Caco-2 (cell line): ENCODE results near the gene CLEC5A. TPM values are rescaled to one million over a fixed set of nuclear protein-coding genes. Genes with fewer than 3 reads are reported as not detected.

Source experiments
- BruUV-seq: library from RNA; stranded (reverse); fragments of 400-500 nt; replicated peaks from 2 replicates; lab custom pipeline; 2021; lab: Mats Ljungman, UMichigan
- CTCF ChIA-PET: fragments of 300-600 bp; sonication (Branson Sonifier 250); formaldehyde crosslinking; loops from one replicate; lab custom pipeline; 2022; ENCODE audit warnings: antibody characterized with exemption; lab: Charles Lee
- POLR2A ChIA-PET: fragments of 300-600 bp; sonication (Branson Sonifier 250); formaldehyde crosslinking; loops from one replicate; lab custom pipeline; 2022; ENCODE audit warnings: antibody characterized with exemption; lab: Charles Lee
- DNase-seq, 2 experiments: peaks; one replicate each; pipeline versions ENCODE4 v3.0.0 to v3.0.0-alpha.2; 2020 to 2022
- H3K27me3 ChIP-seq: replicated peaks from 2 replicates; pipeline ENCODE4 v1.6.0; 2011; ENCODE audit warnings: low read length; ENCODE audit not compliant: control insufficient read depth, insufficient read depth
- H3K36me3 ChIP-seq: 2 replicates; pipeline ENCODE4 v1.5.1; 2011; ENCODE audit warnings: low read length; ENCODE audit not compliant: control insufficient read depth, insufficient read depth
- H3K4me1 ChIP-seq: fragments of 250-450 bp; sonication (Bioruptor Pico); 2 replicates; pipeline ENCODE4 v1.5.1; 2020; ENCODE audit warnings: mild to moderate bottlenecking
- H3K4me3 ChIP-seq: 2 replicates; pipeline ENCODE4 v1.5.1; 2011; ENCODE audit warnings: low read depth, mild to moderate bottlenecking, control low read depth, low read length
- H3K9me3 ChIP-seq: fragments of 250-450 bp; sonication (Bioruptor Pico); 2 replicates; pipeline ENCODE4 v1.5.1; 2020; ENCODE audit warnings: mild to moderate bottlenecking, moderate library complexity
- H3K27ac Mint-ChIP-seq: one replicate; pipeline ENCODE4 v1.8.0; 2022; ENCODE audit warnings: mixed read lengths; ENCODE audit not compliant: unreplicated experiment
- H3K27me3 Mint-ChIP-seq: one replicate; pipeline ENCODE4 v1.8.0; 2022; ENCODE audit warnings: mixed read lengths; ENCODE audit not compliant: insufficient read depth, unreplicated experiment
- H3K36me3 Mint-ChIP-seq: one replicate; pipeline ENCODE4 v1.8.0; 2022; ENCODE audit warnings: mild to moderate bottlenecking, mixed read lengths; ENCODE audit not compliant: insufficient read depth, unreplicated experiment
- H3K4me1 Mint-ChIP-seq: one replicate; pipeline ENCODE4 v1.8.0; 2022; ENCODE audit warnings: low read depth, mixed read lengths; ENCODE audit not compliant: unreplicated experiment
- H3K4me3 Mint-ChIP-seq: one replicate; pipeline ENCODE4 v1.8.0; 2022; ENCODE audit warnings: mild to moderate bottlenecking, moderate library complexity, mixed read lengths; ENCODE audit not compliant: unreplicated experiment
- H3K9me3 Mint-ChIP-seq: one replicate; pipeline ENCODE4 v1.8.0; 2022; ENCODE audit warnings: mixed read lengths; ENCODE audit not compliant: unreplicated experiment
- intact Hi-C: fragments of 100-400 bp; cut with micrococcal nuclease; formaldehyde crosslinking; loops from one replicate; pipeline ENCODE4 v1.10.0; 2022; ENCODE audit not compliant: unreplicated experiment
- total RNA-seq: library from RNA; stranded (reverse); gene quantifications from 2 replicates; pipeline ENCODE4 v1.2.3, GENCODE V29; 2022
- TF ChIP-seq, protein P1 (sequence below), 2 experiments: fragments of 200-600 bp in 1 of 2; IDR thresholded peaks; 1 replicate in 1 of 2; 2 replicates in 1 of 2; pipeline versions ENCODE4 v1.5.1 to v1.8.0; 2011 to 2022; ENCODE audit warnings: antibody characterized with exemption in 1 of 2, control low read depth in 1 of 2, inconsistent platforms in 1 of 2, low read depth in 1 of 2, low read length in 1 of 2, mild to moderate bottlenecking in 1 of 2, moderate library complexity in 1 of 2; ENCODE audit not compliant: insufficient read depth in 1 of 2, severe bottlenecking in 1 of 2, unreplicated experiment in 1 of 2

The CLEC5A gene
- total RNA-seq, 1 experiment from 2014 or later = not detected

DNA sequence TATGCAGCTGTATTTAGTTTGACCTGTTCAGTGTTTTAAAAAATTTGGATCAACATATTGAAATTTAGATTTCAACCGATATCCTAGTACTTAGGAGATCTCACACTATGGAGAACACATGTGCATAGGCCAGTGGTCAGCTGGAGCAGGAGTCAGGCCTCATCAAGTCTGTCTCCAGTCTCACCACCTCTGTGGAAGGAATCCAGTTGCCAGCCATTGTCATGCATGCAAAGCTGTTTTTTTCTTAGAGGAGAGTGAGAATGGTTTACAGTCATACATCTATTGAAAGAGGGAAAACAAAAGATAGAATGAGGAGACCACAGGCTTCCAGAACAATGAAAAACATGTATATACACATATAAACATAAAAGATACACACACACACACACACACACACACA is 7.6 kb upstream of the CLEC5A start:
- DNase-seq = no peak
- Mint-ChIP-seq H3K36me3 (no peaks in the 10 kb centered on the region), H3K27me3 (peaks cover 8% of the 10 kb centered on the region), H3K4me1 (no peaks in the 10 kb centered on the region), H3K9me3 (no peaks in the 10 kb centered on the region), H3K4me3 (no peak overlapping the region), H3K27ac (no peak overlapping the region)
- H3K36me3 ChIP-seq = no peaks in the 10 kb centered on the region
- H3K9me3 ChIP-seq = no peaks in the 10 kb centered on the region
- BruUV-seq = no TSS peak
- CTCF ChIA-PET = no interaction called here
- POLR2A ChIA-PET = no interaction called here
- H3K4me1 ChIP-seq = no peaks in the 10 kb centered on the region
- TF ChIP-seq, protein P1, sequence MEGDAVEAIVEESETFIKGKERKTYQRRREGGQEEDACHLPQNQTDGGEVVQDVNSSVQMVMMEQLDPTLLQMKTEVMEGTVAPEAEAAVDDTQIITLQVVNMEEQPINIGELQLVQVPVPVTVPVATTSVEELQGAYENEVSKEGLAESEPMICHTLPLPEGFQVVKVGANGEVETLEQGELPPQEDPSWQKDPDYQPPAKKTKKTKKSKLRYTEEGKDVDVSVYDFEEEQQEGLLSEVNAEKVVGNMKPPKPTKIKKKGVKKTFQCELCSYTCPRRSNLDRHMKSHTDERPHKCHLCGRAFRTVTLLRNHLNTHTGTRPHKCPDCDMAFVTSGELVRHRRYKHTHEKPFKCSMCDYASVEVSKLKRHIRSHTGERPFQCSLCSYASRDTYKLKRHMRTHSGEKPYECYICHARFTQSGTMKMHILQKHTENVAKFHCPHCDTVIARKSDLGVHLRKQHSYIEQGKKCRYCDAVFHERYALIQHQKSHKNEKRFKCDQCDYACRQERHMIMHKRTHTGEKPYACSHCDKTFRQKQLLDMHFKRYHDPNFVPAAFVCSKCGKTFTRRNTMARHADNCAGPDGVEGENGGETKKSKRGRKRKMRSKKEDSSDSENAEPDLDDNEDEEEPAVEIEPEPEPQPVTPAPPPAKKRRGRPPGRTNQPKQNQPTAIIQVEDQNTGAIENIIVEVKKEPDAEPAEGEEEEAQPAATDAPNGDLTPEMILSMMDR (IDR thresholded peaks at IDR 0.05; ENCODE audit: insufficient read depth in 1 of 2, low read depth in 1 of 2, low read length in 1 of 2, severe bottlenecking in 1 of 2, unreplicated experiment in 1 of 2) = no peak
- intact Hi-C loops = no loop called here
- H3K27me3 ChIP-seq = no peaks in the 10 kb centered on the region
- no peak overlapping the region for H3K4me3 ChIP-seq

DNA sequence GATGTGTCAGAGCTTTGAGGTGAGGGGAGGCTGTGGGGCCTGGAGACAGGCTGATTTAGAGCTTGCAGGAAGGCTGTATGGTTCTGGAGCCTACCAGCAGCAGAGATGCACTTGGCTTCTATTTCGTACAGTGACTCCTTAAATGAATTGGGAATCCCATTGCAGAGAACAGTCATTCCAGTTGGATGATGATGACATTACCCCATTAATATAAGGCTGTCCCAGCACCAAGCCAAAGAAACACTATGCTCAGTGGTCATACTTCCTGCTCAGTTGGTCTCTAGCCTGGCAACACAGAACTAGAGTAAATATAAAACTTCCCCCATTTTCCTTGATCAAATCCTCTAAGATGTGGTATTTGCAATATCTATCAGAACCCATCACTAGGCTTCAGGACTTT is 5.7 kb upstream of the CLEC5A start:
- ChIA-PET POLR2A (no interaction called here), CTCF (no interaction called here)
- H3K4me1 Mint-ChIP-seq = no peaks in the 10 kb centered on the region
- H3K27me3 Mint-ChIP-seq = peaks cover 8% of the 10 kb centered on the region
- intact Hi-C loops = no loop called here
- BruUV-seq = no TSS peak
- no peaks in the 10 kb centered on the region for H3K4me1 ChIP-seq
- no peaks in the 10 kb centered on the region for H3K36me3 ChIP-seq
- H3K9me3 Mint-ChIP-seq = no peaks in the 10 kb centered on the region
- TF ChIP-seq, protein P1 (IDR thresholded peaks at IDR 0.05; ENCODE audit: insufficient read depth in 1 of 2, low read depth in 1 of 2, low read length in 1 of 2, severe bottlenecking in 1 of 2, unreplicated experiment in 1 of 2) = no peak
- no peak overlapping the region for H3K4me3 Mint-ChIP-seq
- DNase-seq = no peak
- H3K27me3 ChIP-seq = no peaks in the 10 kb centered on the region
- no peak overlapping the region for H3K4me3 ChIP-seq
- H3K27ac Mint-ChIP-seq = no peak overlapping the region
- H3K36me3 Mint-ChIP-seq = no peaks in the 10 kb centered on the region
- 0 out of 2 replicates have a peak, but pooled peaks cover 2% of the 10 kb centered on the region for H3K9me3 ChIP-seq

DNA sequence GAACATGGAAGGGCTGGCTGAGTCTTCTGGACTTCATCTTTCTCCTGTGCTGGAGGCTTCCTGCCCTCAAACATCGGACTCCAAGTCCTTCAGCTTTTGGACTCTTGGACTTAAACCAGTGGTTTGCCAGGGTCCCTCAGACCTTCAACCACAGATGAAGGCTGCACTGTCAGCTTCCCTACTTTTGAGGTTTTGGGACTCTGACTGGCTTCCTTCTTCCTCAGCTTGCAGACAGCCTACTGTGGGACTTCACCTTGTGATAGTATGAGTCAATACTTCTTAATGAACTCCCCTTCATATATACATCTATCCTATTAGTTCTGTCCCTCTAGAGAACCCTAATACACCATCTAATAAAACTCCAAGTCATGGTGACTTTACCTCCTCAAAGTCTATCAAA is 4.0 kb upstream of the CLEC5A start:
- no peaks in the 10 kb centered on the region for H3K4me1 ChIP-seq
- H3K9me3 Mint-ChIP-seq = no peaks in the 10 kb centered on the region
- intact Hi-C loops = no loop called here
- DNase-seq = no peak
- H3K36me3 Mint-ChIP-seq = no peaks in the 10 kb centered on the region
- no peak overlapping the region for H3K4me3 ChIP-seq
- H3K4me1 Mint-ChIP-seq = no peaks in the 10 kb centered on the region
- no peak overlapping the region for H3K27ac Mint-ChIP-seq
- H3K27me3 ChIP-seq = no peaks in the 10 kb centered on the region
- ChIA-PET POLR2A (no interaction called here), CTCF (no interaction called here)
- no peaks in the 10 kb centered on the region for H3K36me3 ChIP-seq
- H3K4me3 Mint-ChIP-seq = no peak overlapping the region
- no TSS peak for BruUV-seq
- H3K27me3 Mint-ChIP-seq = peaks cover 8% of the 10 kb centered on the region
- TF ChIP-seq, protein P1 (IDR thresholded peaks at IDR 0.05; ENCODE audit: insufficient read depth in 1 of 2, low read depth in 1 of 2, low read length in 1 of 2, severe bottlenecking in 1 of 2, unreplicated experiment in 1 of 2) = no peak
- H3K9me3 ChIP-seq = 0 out of 2 replicates have a peak, but pooled peaks cover 4% of the 10 kb centered on the region
